Caco-2 (cell line): ENCODE measurements around the gene SLCO4C1. TPM values are rescaled to one million over a fixed set of nuclear protein-coding genes. Genes with fewer than 3 reads are reported as not detected.

Source experiments
- BruUV-seq: library from RNA; stranded (reverse); fragments of 400-500 nt; replicated peaks from 2 replicates; lab custom pipeline; 2021; lab: Mats Ljungman, UMichigan
- CTCF ChIA-PET: fragments of 300-600 bp; sonication (Branson Sonifier 250); formaldehyde crosslinking; loops from one replicate; lab custom pipeline; 2022; ENCODE audit warnings: antibody characterized with exemption; lab: Charles Lee
- POLR2A ChIA-PET: fragments of 300-600 bp; sonication (Branson Sonifier 250); formaldehyde crosslinking; loops from one replicate; lab custom pipeline; 2022; ENCODE audit warnings: antibody characterized with exemption; lab: Charles Lee
- DNase-seq, 2 experiments: peaks; one replicate each; pipeline versions ENCODE4 v3.0.0 to v3.0.0-alpha.2; 2020 to 2022
- H3K27me3 ChIP-seq: replicated peaks from 2 replicates; pipeline ENCODE4 v1.6.0; 2011; ENCODE audit warnings: low read length; ENCODE audit not compliant: control insufficient read depth, insufficient read depth
- H3K36me3 ChIP-seq: 2 replicates; pipeline ENCODE4 v1.5.1; 2011; ENCODE audit warnings: low read length; ENCODE audit not compliant: control insufficient read depth, insufficient read depth
- H3K4me1 ChIP-seq: fragments of 250-450 bp; sonication (Bioruptor Pico); 2 replicates; pipeline ENCODE4 v1.5.1; 2020; ENCODE audit warnings: mild to moderate bottlenecking
- H3K4me3 ChIP-seq: 2 replicates; pipeline ENCODE4 v1.5.1; 2011; ENCODE audit warnings: low read depth, mild to moderate bottlenecking, control low read depth, low read length
- H3K9me3 ChIP-seq: fragments of 250-450 bp; sonication (Bioruptor Pico); 2 replicates; pipeline ENCODE4 v1.5.1; 2020; ENCODE audit warnings: mild to moderate bottlenecking, moderate library complexity
- H3K27ac Mint-ChIP-seq: one replicate; pipeline ENCODE4 v1.8.0; 2022; ENCODE audit warnings: mixed read lengths; ENCODE audit not compliant: unreplicated experiment
- H3K27me3 Mint-ChIP-seq: one replicate; pipeline ENCODE4 v1.8.0; 2022; ENCODE audit warnings: mixed read lengths; ENCODE audit not compliant: insufficient read depth, unreplicated experiment
- H3K36me3 Mint-ChIP-seq: one replicate; pipeline ENCODE4 v1.8.0; 2022; ENCODE audit warnings: mild to moderate bottlenecking, mixed read lengths; ENCODE audit not compliant: insufficient read depth, unreplicated experiment
- H3K4me1 Mint-ChIP-seq: one replicate; pipeline ENCODE4 v1.8.0; 2022; ENCODE audit warnings: low read depth, mixed read lengths; ENCODE audit not compliant: unreplicated experiment
- H3K4me3 Mint-ChIP-seq: one replicate; pipeline ENCODE4 v1.8.0; 2022; ENCODE audit warnings: mild to moderate bottlenecking, moderate library complexity, mixed read lengths; ENCODE audit not compliant: unreplicated experiment
- H3K9me3 Mint-ChIP-seq: one replicate; pipeline ENCODE4 v1.8.0; 2022; ENCODE audit warnings: mixed read lengths; ENCODE audit not compliant: unreplicated experiment
- CTCF ChIP-seq, 2 experiments: fragments of 200-600 bp in 1 of 2; IDR thresholded peaks; 1 replicate in 1 of 2; 2 replicates in 1 of 2; pipeline versions ENCODE4 v1.5.1 to v1.8.0; 2011 to 2022; ENCODE audit warnings: antibody characterized with exemption in 1 of 2, control low read depth in 1 of 2, inconsistent platforms in 1 of 2, low read depth in 1 of 2, low read length in 1 of 2, mild to moderate bottlenecking in 1 of 2, moderate library complexity in 1 of 2; ENCODE audit not compliant: insufficient read depth in 1 of 2, severe bottlenecking in 1 of 2, unreplicated experiment in 1 of 2
- intact Hi-C: fragments of 100-400 bp; cut with micrococcal nuclease; formaldehyde crosslinking; loops from one replicate; pipeline ENCODE4 v1.10.0; 2022; ENCODE audit not compliant: unreplicated experiment
- total RNA-seq: library from RNA; stranded (reverse); gene quantifications from 2 replicates; pipeline ENCODE4 v1.2.3, GENCODE V29; 2022

SLCO4C1 gene
- total RNA-seq, 1 experiment from 2014 or later: 1.5 TPM

GRCh38 chr5:102270036-102270435 is 26.0 kb downstream of the SLCO4C1 start:
- no peaks in the 10 kb centered on the region for H3K36me3 ChIP-seq
- POLR2A ChIA-PET: no interaction called here
- H3K9me3 Mint-ChIP-seq: peaks cover 13% of the 10 kb centered on the region
- DNase-seq: no peak
- H3K36me3 Mint-ChIP-seq: no peaks in the 10 kb centered on the region
- H3K4me3 Mint-ChIP-seq: no peak overlapping the region
- CTCF ChIA-PET: no interaction called here
- H3K4me3 ChIP-seq: no peak overlapping the region
- intact Hi-C loops: no loop called here
- no peaks in the 10 kb centered on the region for H3K9me3 ChIP-seq
- H3K27me3 ChIP-seq: no peaks in the 10 kb centered on the region
- H3K4me1 Mint-ChIP-seq: no peaks in the 10 kb centered on the region
- H3K4me1 ChIP-seq: no peaks in the 10 kb centered on the region; the same call in 1 of the 2 replicates
- no peaks in the 10 kb centered on the region for H3K27me3 Mint-ChIP-seq
- TF ChIP-seq CTCF (IDR thresholded peaks at IDR 0.05; ENCODE audit: insufficient read depth in 1 of 2, low read depth in 1 of 2, low read length in 1 of 2, severe bottlenecking in 1 of 2, unreplicated experiment in 1 of 2): no peak
- no peak overlapping the region for H3K27ac Mint-ChIP-seq
- BruUV-seq: no TSS peak

GRCh38 chr5:102262688-102263087 is 33.4 kb downstream of the SLCO4C1 start:
- no peak overlapping the region for H3K4me3 Mint-ChIP-seq
- Histone ChIP-seq H3K27me3 (no peaks in the 10 kb centered on the region), H3K4me1 (no peaks in the 10 kb centered on the region), H3K36me3 (no peaks in the 10 kb centered on the region), H3K9me3 (no peaks in the 10 kb centered on the region), H3K4me3 (no peak overlapping the region)
- POLR2A ChIA-PET: no interaction called here
- DNase-seq: no peak
- intact Hi-C loops: no loop called here
- H3K4me1 Mint-ChIP-seq: no peaks in the 10 kb centered on the region
- H3K36me3 Mint-ChIP-seq: no peaks in the 10 kb centered on the region
- CTCF ChIA-PET: no interaction called here
- H3K27me3 Mint-ChIP-seq: peaks cover 3% of the 10 kb centered on the region
- no peak overlapping the region for H3K27ac Mint-ChIP-seq
- no peak for TF ChIP-seq CTCF (IDR thresholded peaks at IDR 0.05; ENCODE audit: insufficient read depth in 1 of 2, low read depth in 1 of 2, low read length in 1 of 2, severe bottlenecking in 1 of 2, unreplicated experiment in 1 of 2)
- no peaks in the 10 kb centered on the region for H3K9me3 Mint-ChIP-seq
- BruUV-seq: no TSS peak

GRCh38 chr5:102249381-102249780 is 46.7 kb downstream of the SLCO4C1 start:
- intact Hi-C loops: no loop called here
- no TSS peak for BruUV-seq
- ChIA-PET POLR2A (no interaction called here), CTCF (no interaction called here)
- Histone ChIP-seq H3K4me3 (no peak overlapping the region), H3K9me3 (no peaks in the 10 kb centered on the region), H3K4me1 (no peaks in the 10 kb centered on the region), H3K36me3 (no peaks in the 10 kb centered on the region), H3K27me3 (no peaks in the 10 kb centered on the region)
- no peak for TF ChIP-seq CTCF (IDR thresholded peaks at IDR 0.05; ENCODE audit: insufficient read depth in 1 of 2, low read depth in 1 of 2, low read length in 1 of 2, severe bottlenecking in 1 of 2, unreplicated experiment in 1 of 2)
- H3K36me3 Mint-ChIP-seq: no peaks in the 10 kb centered on the region
- no peaks in the 10 kb centered on the region for H3K9me3 Mint-ChIP-seq
- peaks cover 6% of the 10 kb centered on the region for H3K27me3 Mint-ChIP-seq
- no peaks in the 10 kb centered on the region for H3K4me1 Mint-ChIP-seq
- H3K27ac Mint-ChIP-seq: no peak overlapping the region
- H3K4me3 Mint-ChIP-seq: no peak overlapping the region
- DNase-seq: no peak
